Neural progenitor cell (in vitro differentiated cells): ENCODE results near the gene TIMELESS. TPM values are rescaled to one million over a fixed set of nuclear protein-coding genes. Genes with fewer than 3 reads are reported as not detected.
A peak's percentile ranks its signal among the peaks of the same experiment; 100 is the strongest.

Source experiments
- DNase-seq: peaks from one replicate; pipeline ENCODE4 v3.0.0-alpha.2; 2016; ENCODE audit warnings: low spot score
- H2AFZ ChIP-seq: fragments of 200-600 bp; sonication (generic); replicated peaks from 2 replicates; pipeline ENCODE4 v1.6.1; 2016; ENCODE audit warnings: antibody characterized with exemption
- H3F3A ChIP-seq: fragments of 200-600 bp; sonication (generic); 2 replicates; pipeline ENCODE4 v1.6.1; 2016; ENCODE audit warnings: antibody characterized with exemption, low read depth
- H3K27ac ChIP-seq: fragments of 200-600 bp; sonication (generic); 2 replicates; pipeline ENCODE4 v1.5.1; 2016; ENCODE audit warnings: mild to moderate bottlenecking
- H3K27me3 ChIP-seq: fragments of 200-600 bp; sonication (generic); 2 replicates; pipeline ENCODE4 v1.6.1; 2016; ENCODE audit warnings: mild to moderate bottlenecking, moderate library complexity
- H3K36me3 ChIP-seq: fragments of 200-600 bp; sonication (generic); 2 replicates; pipeline ENCODE4 v1.5.1; 2016
- H3K4me1 ChIP-seq: fragments of 200-600 bp; sonication (generic); 2 replicates; pipeline ENCODE4 v1.6.1; 2016; ENCODE audit warnings: mixed run types
- H3K4me2 ChIP-seq: fragments of 200-600 bp; sonication (generic); 2 replicates; pipeline ENCODE4 v1.6.1; 2016
- H3K4me3 ChIP-seq: fragments of 200-600 bp; sonication (generic); 2 replicates; pipeline ENCODE4 v1.5.1; 2016
- H3K79me2 ChIP-seq: fragments of 200-600 bp; sonication (generic); 2 replicates; pipeline ENCODE4 v1.6.1; 2016; ENCODE audit warnings: low read depth
- H3K9ac ChIP-seq: fragments of 200-600 bp; sonication (generic); 2 replicates; pipeline ENCODE4 v1.6.1; 2016
- H3K9me3 ChIP-seq: fragments of 200-600 bp; sonication (generic); 2 replicates; pipeline ENCODE4 v1.5.1; 2016; ENCODE audit warnings: low read depth
- H4K20me1 ChIP-seq: fragments of 200-600 bp; sonication (generic); 2 replicates; pipeline ENCODE4 v1.6.1; 2016; ENCODE audit warnings: low read depth
- H3K27ac Mint-ChIP-seq: 3 replicates; pipeline ENCODE4 v1.8.0; 2021; ENCODE audit warnings: mixed read lengths
- H3K27me3 Mint-ChIP-seq: 2 replicates; pipeline ENCODE4 v1.8.0; 2022; ENCODE audit warnings: low read depth, mild to moderate bottlenecking, inconsistent platforms, moderate library complexity, mixed read lengths; ENCODE audit not compliant: insufficient read depth
- H3K36me3 Mint-ChIP-seq: 3 replicates; pipeline ENCODE4 v1.8.0; 2021; ENCODE audit warnings: mixed read lengths
- H3K4me1 Mint-ChIP-seq: 3 replicates; pipeline ENCODE4 v1.8.0; 2021; ENCODE audit warnings: mixed read lengths
- H3K4me3 Mint-ChIP-seq: 3 replicates; pipeline ENCODE4 v1.8.0; 2021; ENCODE audit warnings: mild to moderate bottlenecking, moderate library complexity, mixed read lengths
- H3K9me3 Mint-ChIP-seq: 3 replicates; pipeline ENCODE4 v1.8.0; 2020; ENCODE audit warnings: mixed read lengths
- EZH2 ChIP-seq: fragments of 200-600 bp; sonication (generic); IDR thresholded peaks from 2 replicates; pipeline ENCODE4 v1.6.1; 2017; ENCODE audit warnings: antibody characterized with exemption, mild to moderate bottlenecking, moderate library complexity
- EZH2phosphoT487 ChIP-seq: fragments of 200-600 bp; sonication (generic); IDR thresholded peaks from 2 replicates; pipeline ENCODE4 v1.6.1; 2017; ENCODE audit warnings: antibody characterized with exemption
- total RNA-seq: library from RNA; depleted of rRNA; stranded (reverse); fragments of >200 nt; gene quantifications from 2 replicates; pipeline ENCODE4 v1.2.3, GENCODE V29; 2015; ENCODE audit warnings: low replicate concordance
- TF ChIP-seq, protein P1 (sequence below): fragments of 200-600 bp; sonication (generic); IDR thresholded peaks from 2 replicates; pipeline ENCODE4 v1.5.1; 2017; ENCODE audit warnings: antibody characterized with exemption, mild to moderate bottlenecking

TIMELESS gene
- total RNA-seq, 1 donor from 2014 or later = 56.3 TPM

DNA sequence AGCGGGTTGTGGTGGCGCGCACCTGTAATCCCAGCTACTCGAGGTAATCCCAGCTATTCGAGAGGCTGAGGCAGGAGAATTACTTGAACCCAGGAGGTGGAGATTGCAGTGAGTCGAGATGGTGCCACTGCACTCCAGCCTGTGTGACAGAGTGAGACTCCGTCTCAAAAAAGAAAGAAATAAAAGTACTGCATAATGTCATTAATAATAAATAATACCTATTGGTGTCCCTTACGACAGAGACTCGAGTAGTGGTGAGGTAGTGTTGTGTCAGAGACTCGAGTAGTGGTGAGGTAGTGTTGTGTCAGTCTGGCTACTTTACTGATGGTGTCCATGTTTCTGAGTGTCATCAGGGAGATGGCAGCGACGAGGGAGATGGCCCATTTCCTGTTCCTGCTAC is 37.5 kb upstream of the TIMELESS start:
- Mint-ChIP-seq H3K4me1 (peaks cover 9% of the 10 kb centered on the region), H3K27ac (no peak overlapping the region), H3K36me3 (peaks cover 1% of the 10 kb centered on the region), H3K9me3 (peaks cover 15% of the 10 kb centered on the region), H3K4me3 (peak overlapping the region; percentile 89), H3K27me3 (peaks cover 44% of the 10 kb centered on the region)
- H3K4me2 ChIP-seq = no peak overlapping the region
- H3K4me1 ChIP-seq = no peaks in the 10 kb centered on the region
- H3K79me2 ChIP-seq = no peaks in the 10 kb centered on the region
- no peak for DNase-seq
- no peak overlapping the region for H3K4me3 ChIP-seq
- H3K9ac ChIP-seq = no peak overlapping the region
- H2AFZ ChIP-seq = no peak overlapping the region
- peaks cover 9% of the 10 kb centered on the region for H3F3A ChIP-seq
- no peak for TF ChIP-seq EZH2
- TF ChIP-seq, protein P1, sequence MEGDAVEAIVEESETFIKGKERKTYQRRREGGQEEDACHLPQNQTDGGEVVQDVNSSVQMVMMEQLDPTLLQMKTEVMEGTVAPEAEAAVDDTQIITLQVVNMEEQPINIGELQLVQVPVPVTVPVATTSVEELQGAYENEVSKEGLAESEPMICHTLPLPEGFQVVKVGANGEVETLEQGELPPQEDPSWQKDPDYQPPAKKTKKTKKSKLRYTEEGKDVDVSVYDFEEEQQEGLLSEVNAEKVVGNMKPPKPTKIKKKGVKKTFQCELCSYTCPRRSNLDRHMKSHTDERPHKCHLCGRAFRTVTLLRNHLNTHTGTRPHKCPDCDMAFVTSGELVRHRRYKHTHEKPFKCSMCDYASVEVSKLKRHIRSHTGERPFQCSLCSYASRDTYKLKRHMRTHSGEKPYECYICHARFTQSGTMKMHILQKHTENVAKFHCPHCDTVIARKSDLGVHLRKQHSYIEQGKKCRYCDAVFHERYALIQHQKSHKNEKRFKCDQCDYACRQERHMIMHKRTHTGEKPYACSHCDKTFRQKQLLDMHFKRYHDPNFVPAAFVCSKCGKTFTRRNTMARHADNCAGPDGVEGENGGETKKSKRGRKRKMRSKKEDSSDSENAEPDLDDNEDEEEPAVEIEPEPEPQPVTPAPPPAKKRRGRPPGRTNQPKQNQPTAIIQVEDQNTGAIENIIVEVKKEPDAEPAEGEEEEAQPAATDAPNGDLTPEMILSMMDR = no peak
- TF ChIP-seq EZH2phosphoT487 = no peak
- peaks cover 65% of the 10 kb centered on the region for H3K27me3 ChIP-seq
- H4K20me1 ChIP-seq = no peaks in the 10 kb centered on the region
- H3K36me3 ChIP-seq = no peaks in the 10 kb centered on the region
- no peak overlapping the region for H3K27ac ChIP-seq
- no peaks in the 10 kb centered on the region for H3K9me3 ChIP-seq

- peaks cover 5% of the 10 kb centered on the region for H3K36me3 Mint-ChIP-seq
- Histone ChIP-seq H3K4me3 (no peak overlapping the region), H2AFZ (no peak overlapping the region), H3K36me3 (no peaks in the 10 kb centered on the region), H3K4me1 (no peaks in the 10 kb centered on the region), H3K27me3 (peaks cover 44% of the 10 kb centered on the region), H4K20me1 (no peaks in the 10 kb centered on the region), H3K9me3 (no peaks in the 10 kb centered on the region), H3K79me2 (no peaks in the 10 kb centered on the region), H3F3A (peaks cover 9% of the 10 kb centered on the region), H3K27ac (no peak overlapping the region), H3K4me2 (no peak overlapping the region), H3K9ac (no peak overlapping the region)
- peaks cover 14% of the 10 kb centered on the region for H3K9me3 Mint-ChIP-seq
- H3K27me3 Mint-ChIP-seq = peaks cover 33% of the 10 kb centered on the region
- no peak overlapping the region for H3K27ac Mint-ChIP-seq
- TF ChIP-seq, protein P1 = no peak
- no peak for TF ChIP-seq EZH2
- H3K4me3 Mint-ChIP-seq = no peak overlapping the region
- H3K4me1 Mint-ChIP-seq = peaks cover 9% of the 10 kb centered on the region
- DNase-seq = no peak
These were observed 35.3 kb upstream of the TIMELESS start for GRCh38 chr12:56484566-56484965.

- no peaks in the 10 kb centered on the region for H3K4me1 Mint-ChIP-seq
- H3K9me3 Mint-ChIP-seq = no peaks in the 10 kb centered on the region
- Histone ChIP-seq H3K79me2 (no peaks in the 10 kb centered on the region), H3K4me3 (no peak overlapping the region), H3K36me3 (no peaks in the 10 kb centered on the region), H2AFZ (no peak overlapping the region), H3F3A (peaks cover 4% of the 10 kb centered on the region), H3K9ac (no peak overlapping the region), H3K4me1 (no peaks in the 10 kb centered on the region), H3K27me3 (no peaks in the 10 kb centered on the region), H3K9me3 (no peaks in the 10 kb centered on the region), H3K27ac (no peak overlapping the region), H3K4me2 (no peak overlapping the region), H4K20me1 (no peaks in the 10 kb centered on the region)
- TF ChIP-seq EZH2phosphoT487 (no peak), EZH2 (no peak)
- TF ChIP-seq, protein P1 = no peak
- DNase-seq = no peak
- H3K27me3 Mint-ChIP-seq = peaks cover 2% of the 10 kb centered on the region
- no peak overlapping the region for H3K4me3 Mint-ChIP-seq
- H3K27ac Mint-ChIP-seq = no peak overlapping the region
- peaks cover 7% of the 10 kb centered on the region for H3K36me3 Mint-ChIP-seq
These were observed 30.4 kb upstream of the TIMELESS start for GRCh38 chr12:56479625-56480024.
